Neural cell (in vitro differentiated cells): ENCODE measurements around the gene OR8J3. TPM values are rescaled to one million over a fixed set of nuclear protein-coding genes. Genes with fewer than 3 reads are reported as not detected.

Experiments used
- H2AFZ ChIP-seq: fragments of 200-600, 300-800 bp; sonication (generic), shearing (Covaris generic); 2 replicates; pipeline ENCODE4 v1.6.0; 2014; ENCODE audit warnings: low read depth, mild to moderate bottlenecking, antibody characterized with exemption, low read length, moderate library complexity
- H3F3A ChIP-seq: fragments of 200-600 bp; shearing (Covaris generic); 2 replicates; pipeline ENCODE4 v1.6.1; 2016; ENCODE audit warnings: mild to moderate bottlenecking, moderate library complexity, mixed read lengths, antibody characterized with exemption, low read length; ENCODE audit not compliant: insufficient read depth, poor library complexity, severe bottlenecking
- H3K27ac ChIP-seq: fragments of 200-600, 300-800 bp; sonication (generic), shearing (Covaris generic); 2 replicates; pipeline ENCODE4 v1.5.1; 2014; ENCODE audit warnings: mild to moderate bottlenecking, low read length, moderate library complexity
- H3K27me3 ChIP-seq: fragments of 300-800, 200-600 bp; sonication (generic), shearing (Covaris generic); 2 replicates; pipeline ENCODE4 v1.6.0; 2014; ENCODE audit warnings: mild to moderate bottlenecking, low read depth, low read length, moderate library complexity; ENCODE audit not compliant: insufficient read depth
- H3K36me3 ChIP-seq: fragments of 300-800, 200-600 bp; sonication (generic), shearing (Covaris generic); 2 replicates; pipeline ENCODE4 v1.5.1; 2014; ENCODE audit warnings: mild to moderate bottlenecking, antibody characterized with exemption, low read length, moderate library complexity; ENCODE audit not compliant: insufficient read depth
- H3K4me2 ChIP-seq: fragments of 300-800, 200-600 bp; sonication (generic), shearing (Covaris generic); 2 replicates; pipeline ENCODE4 v1.6.0; 2014; ENCODE audit warnings: mild to moderate bottlenecking, low read length
- H3K4me3 ChIP-seq: fragments of 300-800, 200-600 bp; sonication (generic), shearing (Covaris generic); 2 replicates; pipeline ENCODE4 v1.5.1; 2014; ENCODE audit warnings: mild to moderate bottlenecking, low read length, moderate library complexity
- H3K79me2 ChIP-seq: fragments of 200-600 bp; shearing (Covaris generic); replicated peaks from 2 replicates; pipeline ENCODE4 v1.6.0; 2014; ENCODE audit warnings: mild to moderate bottlenecking, low read length, moderate library complexity; ENCODE audit not compliant: insufficient read depth
- H3K9ac ChIP-seq: fragments of 300-800, 200-600 bp; sonication (generic), shearing (Covaris generic); 2 replicates; pipeline ENCODE4 v1.6.1; 2016; ENCODE audit warnings: mild to moderate bottlenecking, low read length, mixed read lengths
- H3K9me2 ChIP-seq: fragments of 200-600 bp; shearing (Covaris generic); 2 replicates; pipeline ENCODE4 v1.6.1; 2016; ENCODE audit warnings: mild to moderate bottlenecking, low read length, mixed read lengths; ENCODE audit not compliant: insufficient read depth
- H3K9me3 ChIP-seq: fragments of 200-600, 300-800 bp; sonication (generic), shearing (Covaris generic); 2 replicates; pipeline ENCODE4 v1.6.1; 2016; ENCODE audit warnings: mild to moderate bottlenecking, mixed run types, low read length, moderate library complexity, mixed read lengths
- H4K20me1 ChIP-seq: fragments of 200-600 bp; shearing (Covaris generic); 2 replicates; pipeline ENCODE4 v1.6.1; 2016; ENCODE audit warnings: mild to moderate bottlenecking, mixed run types; ENCODE audit not compliant: insufficient read depth
- EP300 ChIP-seq: fragments of 450-650 bp; conservative IDR thresholded peaks from 2 replicates; pipeline ENCODE4 v1.6.1; 2014; ENCODE audit warnings: antibody characterized with exemption, mild to moderate bottlenecking, moderate library complexity; ENCODE audit not compliant: poor library complexity, severe bottlenecking
- EZH2 ChIP-seq: fragments of 200-600, 300-800 bp; shearing (Covaris generic), sonication (generic); IDR thresholded peaks from 2 replicates; pipeline ENCODE4 v1.6.1; 2014; ENCODE audit warnings: antibody characterized with exemption, low read length, borderline replicate concordance, mild to moderate bottlenecking; ENCODE audit not compliant: insufficient read depth, poor library complexity, severe bottlenecking
- MXI1 ChIP-seq: fragments of 450-650 bp; conservative IDR thresholded peaks from 2 replicates; pipeline ENCODE4 v1.6.1; 2014; ENCODE audit warnings: antibody characterized with exemption, mild to moderate bottlenecking; ENCODE audit not compliant: poor library complexity, severe bottlenecking
- POLR2AphosphoS5 ChIP-seq: IDR thresholded peaks from 2 replicates; pipeline ENCODE4 v1.6.1; 2012
- RAD21 ChIP-seq: fragments of 450-650 bp; conservative IDR thresholded peaks from 2 replicates; pipeline ENCODE4 v1.6.1; 2014; ENCODE audit warnings: antibody characterized with exemption, mild to moderate bottlenecking, moderate library complexity
- REST ChIP-seq: IDR thresholded peaks from 2 replicates; pipeline ENCODE4 v1.6.1; 2012; ENCODE audit warnings: borderline replicate concordance
- SMC3 ChIP-seq: fragments of 450-650 bp; conservative IDR thresholded peaks from 2 replicates; pipeline ENCODE4 v1.6.1; 2014; ENCODE audit warnings: antibody characterized with exemption, mild to moderate bottlenecking, moderate library complexity; ENCODE audit not compliant: poor library complexity
- TAF1 ChIP-seq: IDR thresholded peaks from 2 replicates; pipeline ENCODE4 v1.6.1; 2012; ENCODE audit warnings: low read depth
- polyA plus RNA-seq: library from polyadenylated mRNA; depleted of rRNA; stranded (reverse); fragments of >200 nt; gene quantifications from 2 replicates; pipeline ENCODE4 v1.2.3, GENCODE V29; 2014
- TF ChIP-seq, protein P1 (sequence below): fragments of 450-650 bp; IDR thresholded peaks from 2 replicates; pipeline ENCODE4 v1.5.1; 2014; ENCODE audit warnings: antibody characterized with exemption, mild to moderate bottlenecking, moderate library complexity; ENCODE audit not compliant: poor library complexity, severe bottlenecking

Gene OR8J3
- polyA plus RNA-seq, 1 donor from 2014 or later: not detected

- Histone ChIP-seq H3K9me2 (no peaks in the 10 kb centered on the region), H2AFZ (no peak within 1 kb of the TSS), H3K9me3 (no peaks in the 10 kb centered on the region), H3K36me3 (no peaks in the 10 kb centered on the region), H3F3A (no peaks in the 10 kb centered on the region), H3K27ac (no peak within 1 kb of the TSS), H3K27me3 (no peaks in the 10 kb centered on the region), H3K4me2 (no peak within 1 kb of the TSS), H3K4me3 (no peak within 1 kb of the TSS), H3K9ac (no peak within 1 kb of the TSS), H4K20me1 (no peaks in the 10 kb centered on the region), H3K79me2 (no peaks in the 10 kb centered on the region)
- TF ChIP-seq RAD21 (no peak), EZH2 (no peak), REST (no peak), SMC3 (no peak), TAF1 (no peak), EP300 (no peak), MXI1 (no peak), POLR2AphosphoS5 (no peak)
- TF ChIP-seq, protein P1, sequence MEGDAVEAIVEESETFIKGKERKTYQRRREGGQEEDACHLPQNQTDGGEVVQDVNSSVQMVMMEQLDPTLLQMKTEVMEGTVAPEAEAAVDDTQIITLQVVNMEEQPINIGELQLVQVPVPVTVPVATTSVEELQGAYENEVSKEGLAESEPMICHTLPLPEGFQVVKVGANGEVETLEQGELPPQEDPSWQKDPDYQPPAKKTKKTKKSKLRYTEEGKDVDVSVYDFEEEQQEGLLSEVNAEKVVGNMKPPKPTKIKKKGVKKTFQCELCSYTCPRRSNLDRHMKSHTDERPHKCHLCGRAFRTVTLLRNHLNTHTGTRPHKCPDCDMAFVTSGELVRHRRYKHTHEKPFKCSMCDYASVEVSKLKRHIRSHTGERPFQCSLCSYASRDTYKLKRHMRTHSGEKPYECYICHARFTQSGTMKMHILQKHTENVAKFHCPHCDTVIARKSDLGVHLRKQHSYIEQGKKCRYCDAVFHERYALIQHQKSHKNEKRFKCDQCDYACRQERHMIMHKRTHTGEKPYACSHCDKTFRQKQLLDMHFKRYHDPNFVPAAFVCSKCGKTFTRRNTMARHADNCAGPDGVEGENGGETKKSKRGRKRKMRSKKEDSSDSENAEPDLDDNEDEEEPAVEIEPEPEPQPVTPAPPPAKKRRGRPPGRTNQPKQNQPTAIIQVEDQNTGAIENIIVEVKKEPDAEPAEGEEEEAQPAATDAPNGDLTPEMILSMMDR: no peak
Observed at GRCh38 chr11:56103210-56103737, 36.7 kb downstream of the OR8J3 start, which contains the start of gene OR8H2. Gene OR8H2, plus strand, starts transcription at chr11:56103687. Its CDS starts 1,356 bp downstream, at chr11:56105043.

DNA sequence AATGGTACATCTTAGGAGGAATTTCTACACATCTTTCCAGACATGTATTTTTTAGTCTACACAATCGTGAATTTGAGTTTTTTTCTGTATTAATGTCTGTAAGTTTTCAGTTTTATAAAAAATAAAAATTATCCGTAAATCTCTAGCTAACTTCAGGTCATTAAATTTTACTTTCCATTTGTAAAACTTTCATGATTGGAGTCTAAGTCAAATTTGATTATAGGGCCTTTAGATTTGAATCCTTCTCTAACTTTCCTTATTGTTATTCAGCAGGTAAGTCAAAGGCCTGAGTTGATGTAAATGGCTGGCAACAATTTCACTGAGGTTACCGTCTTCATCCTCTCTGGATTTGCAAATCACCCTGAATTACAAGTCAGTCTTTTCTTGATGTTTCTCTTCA is 47.0 kb downstream of the OR8J3 start, which contains the start of gene OR8I2:
Gene OR8I2 (plus strand): TSS at position 301 of the 400 bp plus-strand sequence. CDS start 0 bp downstream, at position 301.
- no peaks in the 10 kb centered on the region for H3K79me2 ChIP-seq
- H3K27ac ChIP-seq: no peak within 1 kb of the TSS
- no peaks in the 10 kb centered on the region for H3K36me3 ChIP-seq
- H3K9me3 ChIP-seq: no peaks in the 10 kb centered on the region
- H3K4me2 ChIP-seq: no peak within 1 kb of the TSS
- no peaks in the 10 kb centered on the region for H3K27me3 ChIP-seq
- TF ChIP-seq MXI1 (no peak), POLR2AphosphoS5 (no peak), RAD21 (no peak), EP300 (no peak)
- H3K9ac ChIP-seq: no peak within 1 kb of the TSS
- no peak within 1 kb of the TSS for H3K4me3 ChIP-seq
- H4K20me1 ChIP-seq: no peaks in the 10 kb centered on the region
- no peaks in the 10 kb centered on the region for H3F3A ChIP-seq
- no peak within 1 kb of the TSS for H2AFZ ChIP-seq
- H3K9me2 ChIP-seq: no peaks in the 10 kb centered on the region
